Karpas-422 (cell line): ENCODE results near the gene LRRC4C. TPM values are rescaled to one million over a fixed set of nuclear protein-coding genes. Genes with fewer than 3 reads are reported as not detected.
"Not testable (repeated sequence)": the region's sequence is repeated elsewhere in the genome, so short reads cannot be mapped to it uniquely, and the experiment has no call there.

Experiments used
- DNase-seq: peaks from one replicate; pipeline ENCODE4 v3.0.0-alpha.2; 2015
- H2AFZ ChIP-seq: fragments of 200-600 bp; sonication (generic); 2 replicates; pipeline ENCODE4 v1.6.1; 2014; ENCODE audit warnings: antibody characterized with exemption, low read length, mixed read lengths
- H3K27ac ChIP-seq: fragments of 200-600 bp; sonication (generic); 2 replicates; pipeline ENCODE4 v1.5.1; 2014; ENCODE audit warnings: mild to moderate bottlenecking, low read length, moderate library complexity
- H3K27me3 ChIP-seq: fragments of 200-600 bp; sonication (generic); 2 replicates; pipeline ENCODE4 v1.6.1; 2014; ENCODE audit warnings: low read length, mixed read lengths
- H3K36me3 ChIP-seq: fragments of 200-600 bp; sonication (generic); 2 replicates; pipeline ENCODE4 v1.6.1; 2014; ENCODE audit warnings: low read length, mixed read lengths; ENCODE audit not compliant: insufficient read depth
- H3K4me1 ChIP-seq: fragments of 200-600 bp; sonication (generic); 2 replicates; pipeline ENCODE4 v1.6.1; 2014; ENCODE audit warnings: mild to moderate bottlenecking, low read length, mixed read lengths
- H3K4me2 ChIP-seq: fragments of 200-600 bp; sonication (generic); 2 replicates; pipeline ENCODE4 v1.6.1; 2014; ENCODE audit warnings: low read length, low read depth, mild to moderate bottlenecking; ENCODE audit not compliant: poor library complexity, severe bottlenecking
- H3K4me3 ChIP-seq: fragments of 200-600 bp; sonication (generic); 2 replicates; pipeline ENCODE4 v1.5.1; 2014; ENCODE audit warnings: mild to moderate bottlenecking, antibody characterized with exemption, low read length, mixed read lengths
- H3K79me2 ChIP-seq: fragments of 200-600 bp; sonication (generic); 2 replicates; pipeline ENCODE4 v1.6.1; 2014; ENCODE audit warnings: mild to moderate bottlenecking, low read length, mixed read lengths
- H3K9ac ChIP-seq: fragments of 200-600 bp; sonication (generic); 2 replicates; pipeline ENCODE4 v1.6.0; 2014; ENCODE audit warnings: low read length
- H3K9me2 ChIP-seq: fragments of 200-600 bp; sonication (generic), shearing (Covaris generic); replicated peaks from 2 replicates; pipeline ENCODE4 v1.6.0; 2014; ENCODE audit warnings: mild to moderate bottlenecking, low read length, moderate library complexity; ENCODE audit not compliant: insufficient read depth
- H3K9me3 ChIP-seq: fragments of 300-700, 200-600 bp; sonication (generic); 2 replicates; pipeline ENCODE4 v1.6.1; 2014; ENCODE audit warnings: low read length, mixed read lengths
- H4K20me1 ChIP-seq: fragments of 200-600 bp; sonication (generic); 2 replicates; pipeline ENCODE4 v1.6.1; 2014; ENCODE audit warnings: mild to moderate bottlenecking, antibody characterized with exemption, low read length, low read depth; ENCODE audit not compliant: insufficient read depth
- total RNA-seq: library from RNA; depleted of rRNA; stranded (reverse); fragments of >200 nt; shearing (Covaris generic); gene quantifications from 2 replicates; pipeline ENCODE4 v1.2.3, GENCODE V29; 2014; ENCODE audit warnings: low replicate concordance

LRRC4C gene
- total RNA-seq, 1 experiment from 2014 or later = not detected

GRCh38 chr11:40537734-40538133, 921.7 kb downstream of the LRRC4C start:
- Histone ChIP-seq H3K36me3 (no peaks in the 10 kb centered on the region), H3K9me3 (peaks cover 33% of the 10 kb centered on the region), H3K27ac (no peak overlapping the region), H3K4me1 (no peaks in the 10 kb centered on the region), H3K27me3 (no peaks in the 10 kb centered on the region), H3K4me3 (no peak overlapping the region), H4K20me1 (no peaks in the 10 kb centered on the region), H3K9ac (no peak overlapping the region), H3K9me2 (no peaks in the 10 kb centered on the region), H3K79me2 (no peaks in the 10 kb centered on the region), H3K4me2 (no peak overlapping the region), H2AFZ (no peak overlapping the region)
- no peak for DNase-seq

- not testable (repeated sequence) for H3K9me2 ChIP-seq, H3K4me3 ChIP-seq, H4K20me1 ChIP-seq, H3K79me2 ChIP-seq, H3K27me3 ChIP-seq, H3K4me1 ChIP-seq, H3K4me2 ChIP-seq, H3K9ac ChIP-seq, H3K36me3 ChIP-seq, H3K27ac ChIP-seq, DNase-seq, H2AFZ ChIP-seq, H3K9me3 ChIP-seq
These were observed 937.4 kb downstream of the LRRC4C start for GRCh38 chr11:40522080-40522479.

- Histone ChIP-seq H3K4me2 (no peak overlapping the region), H3K9me3 (peaks cover 13% of the 10 kb centered on the region), H3K4me3 (no peak overlapping the region), H3K79me2 (no peaks in the 10 kb centered on the region), H3K27me3 (no peaks in the 10 kb centered on the region), H3K36me3 (no peaks in the 10 kb centered on the region), H2AFZ (no peak overlapping the region), H3K9me2 (no peaks in the 10 kb centered on the region), H4K20me1 (no peaks in the 10 kb centered on the region), H3K9ac (no peak overlapping the region), H3K4me1 (no peaks in the 10 kb centered on the region), H3K27ac (no peak overlapping the region)
- no peak for DNase-seq
These were observed 942.3 kb downstream of the LRRC4C start for GRCh38 chr11:40517122-40517521.

- DNase-seq = no peak
- no peak overlapping the region for H2AFZ ChIP-seq
- H3K79me2 ChIP-seq = no peaks in the 10 kb centered on the region
- no peak overlapping the region for H3K9ac ChIP-seq
- H3K9me2 ChIP-seq = no peaks in the 10 kb centered on the region
- H4K20me1 ChIP-seq = no peaks in the 10 kb centered on the region
- H3K9me3 ChIP-seq = peaks cover 24% of the 10 kb centered on the region
- H3K27me3 ChIP-seq = no peaks in the 10 kb centered on the region
- H3K27ac ChIP-seq = no peak overlapping the region
- no peak overlapping the region for H3K4me2 ChIP-seq
- H3K4me1 ChIP-seq = no peaks in the 10 kb centered on the region
- H3K4me3 ChIP-seq = no peak overlapping the region
- no peaks in the 10 kb centered on the region for H3K36me3 ChIP-seq
These were observed 945.3 kb downstream of the LRRC4C start for GRCh38 chr11:40514124-40514523.

GRCh38 chr11:40513281-40513680, 946.2 kb downstream of the LRRC4C start:
- H3K79me2 ChIP-seq = no peaks in the 10 kb centered on the region
- H3K9ac ChIP-seq = no peak overlapping the region
- no peaks in the 10 kb centered on the region for H3K36me3 ChIP-seq
- H4K20me1 ChIP-seq = no peaks in the 10 kb centered on the region
- H3K9me2 ChIP-seq = no peaks in the 10 kb centered on the region
- peaks cover 29% of the 10 kb centered on the region for H3K9me3 ChIP-seq
- no peaks in the 10 kb centered on the region for H3K27me3 ChIP-seq
- no peak overlapping the region for H3K4me3 ChIP-seq
- no peak for DNase-seq
- no peak overlapping the region for H3K27ac ChIP-seq
- no peak overlapping the region for H2AFZ ChIP-seq
- H3K4me1 ChIP-seq = no peaks in the 10 kb centered on the region
- H3K4me2 ChIP-seq = no peak overlapping the region

GRCh38 chr11:40508303-40508702, 951.1 kb downstream of the LRRC4C start:
- Histone ChIP-seq H3K9ac (no peak overlapping the region), H3K4me3 (no peak overlapping the region), H3K36me3 (no peaks in the 10 kb centered on the region), H3K9me2 (no peaks in the 10 kb centered on the region), H3K27me3 (no peaks in the 10 kb centered on the region), H3K4me1 (no peaks in the 10 kb centered on the region), H3K9me3 (peaks cover 33% of the 10 kb centered on the region), H3K4me2 (no peak overlapping the region), H3K27ac (no peak overlapping the region), H2AFZ (no peak overlapping the region), H3K79me2 (no peaks in the 10 kb centered on the region), H4K20me1 (no peaks in the 10 kb centered on the region)
- no peak for DNase-seq

- H3K9me3 ChIP-seq = peaks cover 29% of the 10 kb centered on the region
- H3K27me3 ChIP-seq = no peaks in the 10 kb centered on the region
- no peaks in the 10 kb centered on the region for H3K36me3 ChIP-seq
- no peak overlapping the region for H3K9ac ChIP-seq
- H4K20me1 ChIP-seq = no peaks in the 10 kb centered on the region
- no peaks in the 10 kb centered on the region for H3K4me1 ChIP-seq
- H3K79me2 ChIP-seq = no peaks in the 10 kb centered on the region
- no peak for DNase-seq
- no peak overlapping the region for H3K27ac ChIP-seq
- H3K4me3 ChIP-seq = no peak overlapping the region
- no peaks in the 10 kb centered on the region for H3K9me2 ChIP-seq
- H2AFZ ChIP-seq = no peak overlapping the region
- no peak overlapping the region for H3K4me2 ChIP-seq
These were observed 953.2 kb downstream of the LRRC4C start for GRCh38 chr11:40506226-40506625.

- Histone ChIP-seq H4K20me1 (no peaks in the 10 kb centered on the region), H3K9me3 (peaks cover 18% of the 10 kb centered on the region), H3K27ac (no peak overlapping the region), H3K4me2 (no peak overlapping the region), H3K27me3 (no peaks in the 10 kb centered on the region), H3K9ac (no peak overlapping the region), H3K4me3 (no peak overlapping the region), H3K79me2 (no peaks in the 10 kb centered on the region), H3K36me3 (no peaks in the 10 kb centered on the region), H3K4me1 (no peaks in the 10 kb centered on the region), H3K9me2 (no peaks in the 10 kb centered on the region), H2AFZ (no peak overlapping the region)
- no peak for DNase-seq
These were observed 968.1 kb downstream of the LRRC4C start for GRCh38 chr11:40491341-40491740.

GRCh38 chr11:40467771-40468170, 991.7 kb downstream of the LRRC4C start:
- Histone ChIP-seq H3K27ac (no peak overlapping the region), H3K4me1 (no peaks in the 10 kb centered on the region), H3K27me3 (no peaks in the 10 kb centered on the region), H4K20me1 (no peaks in the 10 kb centered on the region), H3K4me3 (no peak overlapping the region), H3K9ac (no peak overlapping the region), H3K36me3 (no peaks in the 10 kb centered on the region), H3K4me2 (no peak overlapping the region), H3K9me2 (no peaks in the 10 kb centered on the region), H2AFZ (no peak overlapping the region), H3K9me3 (peaks cover 14% of the 10 kb centered on the region), H3K79me2 (no peaks in the 10 kb centered on the region)
- no peak for DNase-seq
